ENCODE measurements around the gene HOXA6.

HOXA6 gene

DNA sequence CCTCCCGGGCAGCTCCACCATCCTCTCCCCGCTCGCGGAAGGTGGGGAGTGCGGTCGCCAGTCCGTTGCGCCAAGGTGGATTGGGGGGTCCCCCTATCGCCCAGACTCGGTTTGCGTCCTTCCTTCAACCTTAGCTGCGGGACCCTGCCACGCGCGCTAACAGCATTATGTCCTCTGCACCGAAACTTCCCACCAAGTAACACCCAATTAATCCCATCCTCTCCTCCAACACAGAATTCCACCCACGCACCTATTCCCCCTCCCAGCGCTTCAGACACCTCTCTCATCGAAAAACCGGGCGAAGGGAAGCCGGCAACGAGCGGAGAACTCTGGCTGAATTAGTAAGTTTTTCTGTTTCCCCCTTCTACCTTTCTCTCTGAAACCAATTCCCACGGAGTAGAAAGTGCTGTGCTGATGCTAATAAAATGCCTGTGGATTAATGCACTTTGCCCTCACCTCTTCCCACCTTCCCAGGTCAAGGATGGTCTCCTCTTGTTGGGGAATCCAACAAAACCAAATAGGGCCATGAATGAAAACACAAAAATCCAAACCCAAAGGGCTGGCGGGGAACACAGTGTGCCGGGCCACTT lies 3.9 kb upstream of the HOXA6 start:
- no peak for DNase-seq (ENCODE audit: low read depth in 2 of 2)

DNA sequence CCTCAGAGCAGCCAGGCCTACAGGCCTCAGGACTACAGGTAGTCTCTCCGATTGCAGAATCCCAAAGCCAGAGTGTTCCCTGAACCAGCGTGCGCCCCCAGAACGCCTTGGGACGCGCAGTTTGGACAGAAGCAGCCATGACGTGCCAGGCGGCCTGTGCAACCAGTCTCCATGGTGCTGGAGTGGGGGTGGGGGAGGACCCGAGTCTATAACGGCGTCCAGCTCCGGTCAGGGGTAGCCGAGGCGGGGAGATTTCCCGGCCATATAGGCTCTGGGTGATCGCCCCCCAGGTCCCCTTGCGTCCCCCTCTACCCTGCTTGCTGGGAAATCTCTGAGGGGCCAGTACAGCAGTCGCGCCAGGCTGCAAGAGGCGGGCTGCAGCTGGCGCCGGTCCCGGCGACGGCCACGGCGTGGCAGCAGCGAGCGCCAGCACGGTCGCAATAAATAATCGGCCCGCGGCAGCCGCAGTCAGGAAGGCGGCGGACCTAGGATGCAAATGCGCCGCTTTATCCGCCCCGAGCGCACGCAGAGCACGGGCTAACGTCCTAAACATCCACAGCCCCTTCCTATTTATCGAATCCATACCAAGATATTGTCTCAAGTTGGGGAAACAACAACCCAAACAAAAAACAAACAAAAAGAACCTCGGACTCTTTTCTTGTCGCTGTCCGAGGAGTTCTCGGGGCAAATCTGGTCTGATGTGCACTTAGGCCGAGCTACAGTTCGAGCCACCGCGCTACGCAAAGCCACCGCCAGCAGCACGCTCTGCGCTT lies 3.2 kb upstream of the HOXA6 start:
- no peak for DNase-seq (ENCODE audit: low read depth in 2 of 2)

DNA sequence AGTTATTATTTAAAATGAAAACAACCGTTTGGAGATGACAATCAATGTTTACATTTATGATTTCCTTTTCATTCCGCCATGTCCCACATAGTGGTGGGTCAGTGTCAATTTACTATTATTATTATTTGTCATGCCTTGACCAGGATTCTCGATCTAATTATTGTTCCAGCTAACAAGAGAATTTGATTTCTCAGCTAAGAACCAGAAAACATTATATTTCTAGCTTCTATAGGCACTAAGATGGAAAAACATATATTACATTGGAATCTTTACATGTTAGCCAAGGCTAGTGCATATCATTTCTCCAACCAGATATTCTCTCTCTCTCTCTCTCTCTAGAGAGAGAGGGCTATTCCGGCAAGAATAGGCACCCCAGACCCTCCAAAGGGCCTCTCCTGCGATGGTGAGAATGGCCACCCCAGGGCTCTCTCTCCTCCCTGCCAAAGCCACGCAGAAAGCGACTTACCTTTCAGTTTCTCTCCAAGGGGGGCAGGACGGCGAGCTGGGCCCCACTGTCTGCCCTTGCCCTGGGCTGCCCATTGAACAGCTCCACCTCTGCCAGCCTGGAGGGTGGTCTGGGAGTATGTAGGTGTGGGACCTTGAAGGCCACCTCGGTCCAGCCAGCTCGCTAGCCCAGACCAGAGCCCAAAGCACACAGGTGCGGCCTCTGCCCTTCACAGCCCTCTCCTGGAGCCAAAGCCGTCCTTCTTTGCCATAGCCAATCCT lies 2.4 kb upstream of the HOXA6 start:
- DNase-seq (ENCODE audit: low read depth in 2 of 2): no peak

DNA sequence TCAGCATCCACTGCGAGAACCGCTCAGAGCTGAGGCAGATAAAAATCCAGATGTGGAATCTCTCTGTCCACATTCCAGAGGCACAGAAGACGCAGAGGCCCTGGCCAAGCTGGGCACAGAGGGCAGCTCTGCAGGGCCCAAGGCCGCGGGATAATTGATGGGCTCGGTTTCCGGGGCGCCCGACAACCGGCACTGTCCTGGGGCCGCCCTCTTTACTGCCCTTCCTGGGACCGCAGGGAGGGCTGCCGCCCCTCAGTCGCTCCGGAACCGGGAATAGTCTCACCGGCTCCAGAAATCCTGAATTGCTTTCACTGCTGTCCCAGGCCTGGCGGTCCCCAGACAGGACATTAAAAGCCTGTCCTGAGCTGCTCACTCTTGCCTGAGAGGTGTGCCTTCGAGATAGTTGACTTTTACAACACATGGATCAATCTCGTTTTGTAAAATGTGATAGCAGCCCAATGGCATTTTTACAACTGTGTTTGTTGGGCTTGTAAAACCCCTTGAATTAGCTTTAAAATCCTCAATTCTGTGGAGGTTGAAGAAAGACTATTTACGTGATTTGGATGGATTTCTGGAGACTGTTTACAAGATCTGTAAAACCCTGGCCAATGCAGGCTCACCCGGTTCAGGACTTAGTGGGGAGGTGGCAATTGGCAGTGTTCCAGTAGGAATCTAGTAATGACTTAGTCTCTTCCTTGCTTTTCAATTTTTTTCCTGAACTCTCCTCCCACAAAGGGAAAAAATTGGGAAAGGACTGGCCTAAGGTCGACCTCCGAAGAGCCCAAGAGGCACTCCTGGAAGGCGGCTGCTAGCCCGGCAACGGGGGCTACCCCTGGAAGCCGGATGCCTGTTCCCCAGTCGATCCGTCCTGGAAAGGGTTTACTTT lies 1.4 kb upstream of the HOXA6 start:
- DNase-seq (ENCODE audit: low read depth in 2 of 2): no peak

DNA sequence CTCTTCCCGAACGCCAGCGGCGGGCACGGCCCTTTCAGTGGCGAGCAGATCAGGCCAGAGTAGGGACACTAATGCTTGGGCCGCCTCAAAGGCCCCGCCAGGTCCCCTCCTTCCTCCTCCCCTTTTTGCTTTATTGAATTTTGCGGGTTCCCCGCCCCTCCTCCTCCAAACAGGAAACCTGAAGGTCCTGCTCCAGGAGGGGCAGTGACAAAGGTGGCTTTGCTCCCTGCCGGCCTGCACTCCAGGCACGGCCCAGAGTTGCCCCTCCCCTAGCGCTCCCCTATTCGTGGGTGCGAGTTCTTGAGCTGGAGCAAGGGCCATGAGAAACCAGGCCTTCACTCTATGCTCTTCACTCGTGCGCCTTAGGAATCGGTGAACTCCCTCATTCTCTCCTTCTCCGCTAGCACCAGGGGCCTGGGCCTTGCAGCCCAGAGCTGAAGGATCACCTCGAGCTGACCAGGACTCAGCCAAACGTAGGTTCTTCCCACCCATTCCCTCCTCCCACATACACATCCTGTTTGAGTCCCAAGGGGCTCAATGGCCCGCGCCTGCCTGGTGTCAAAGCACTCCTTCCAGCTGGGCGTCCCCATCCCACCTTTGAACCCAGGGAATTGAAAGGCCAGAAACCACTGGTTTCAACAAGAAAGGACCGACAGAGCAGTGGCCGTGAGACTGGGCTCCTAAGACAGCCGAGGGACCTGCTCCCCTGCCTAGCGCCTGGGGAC lies 619 bp upstream of the HOXA6 start:
- no peak for DNase-seq (ENCODE audit: low read depth in 2 of 2)

DNA sequence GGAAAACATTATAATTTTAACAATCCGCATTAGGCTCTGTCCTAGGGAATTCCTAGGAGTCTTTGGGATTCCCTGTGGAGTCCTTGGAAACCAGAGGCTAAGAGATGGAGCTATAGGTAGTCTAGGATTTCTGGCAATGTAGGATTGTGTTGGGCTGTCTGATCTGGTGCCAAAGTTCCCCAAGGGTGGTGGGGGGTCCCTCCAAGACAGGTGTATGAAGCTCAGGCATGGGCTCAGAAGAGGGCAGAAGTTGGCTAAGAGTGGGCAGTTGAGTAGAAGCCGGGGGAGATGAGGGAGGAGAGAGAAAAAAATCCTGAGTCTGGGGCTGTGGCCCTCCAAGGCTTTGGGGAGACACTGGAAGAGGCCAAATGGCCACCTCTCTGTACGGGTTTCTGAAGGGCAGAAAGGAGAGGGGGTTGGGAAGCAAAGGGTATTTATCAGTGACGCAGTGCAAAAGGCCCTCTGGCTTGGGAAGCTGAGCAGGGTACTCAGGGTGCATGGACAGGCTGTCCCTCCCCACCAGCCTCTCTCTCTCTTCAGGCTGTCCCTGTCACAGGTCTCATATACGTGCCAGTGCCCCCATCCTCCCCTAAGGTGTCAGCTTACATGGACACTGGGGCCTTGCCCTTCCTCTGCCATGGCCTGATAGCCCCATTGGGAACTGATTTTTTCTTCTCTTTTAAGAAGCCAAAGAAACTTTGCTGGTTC lies 929 bp downstream of the HOXA6 start:
- DNase-seq (ENCODE audit: low read depth in 2 of 2): no peak

DNA sequence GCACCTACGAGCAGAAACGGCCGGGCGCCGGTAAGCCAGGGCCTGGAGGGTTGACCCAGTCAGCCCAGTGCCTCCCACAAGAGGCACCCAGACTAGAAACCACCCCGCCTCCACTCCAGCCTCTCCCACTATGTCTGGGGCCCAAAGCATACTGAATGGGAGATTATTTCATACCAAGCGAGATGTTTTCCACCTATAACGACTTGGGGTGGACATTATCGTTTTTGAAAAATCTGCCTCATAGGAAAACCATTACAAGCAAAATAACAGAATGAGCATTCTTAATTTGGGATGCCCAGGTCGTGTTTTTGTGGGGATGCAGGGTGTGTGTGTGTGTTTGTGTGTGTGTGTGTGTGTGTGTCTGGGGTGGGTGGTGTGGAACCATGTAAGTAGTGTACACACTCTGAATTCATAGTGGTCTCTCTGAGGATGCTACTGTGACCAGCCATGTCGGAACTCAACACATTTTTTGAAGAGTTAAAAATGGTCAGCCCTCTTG lies 1.6 kb downstream of the HOXA6 start:
- DNase-seq (ENCODE audit: low read depth in 2 of 2): no peak

DNA sequence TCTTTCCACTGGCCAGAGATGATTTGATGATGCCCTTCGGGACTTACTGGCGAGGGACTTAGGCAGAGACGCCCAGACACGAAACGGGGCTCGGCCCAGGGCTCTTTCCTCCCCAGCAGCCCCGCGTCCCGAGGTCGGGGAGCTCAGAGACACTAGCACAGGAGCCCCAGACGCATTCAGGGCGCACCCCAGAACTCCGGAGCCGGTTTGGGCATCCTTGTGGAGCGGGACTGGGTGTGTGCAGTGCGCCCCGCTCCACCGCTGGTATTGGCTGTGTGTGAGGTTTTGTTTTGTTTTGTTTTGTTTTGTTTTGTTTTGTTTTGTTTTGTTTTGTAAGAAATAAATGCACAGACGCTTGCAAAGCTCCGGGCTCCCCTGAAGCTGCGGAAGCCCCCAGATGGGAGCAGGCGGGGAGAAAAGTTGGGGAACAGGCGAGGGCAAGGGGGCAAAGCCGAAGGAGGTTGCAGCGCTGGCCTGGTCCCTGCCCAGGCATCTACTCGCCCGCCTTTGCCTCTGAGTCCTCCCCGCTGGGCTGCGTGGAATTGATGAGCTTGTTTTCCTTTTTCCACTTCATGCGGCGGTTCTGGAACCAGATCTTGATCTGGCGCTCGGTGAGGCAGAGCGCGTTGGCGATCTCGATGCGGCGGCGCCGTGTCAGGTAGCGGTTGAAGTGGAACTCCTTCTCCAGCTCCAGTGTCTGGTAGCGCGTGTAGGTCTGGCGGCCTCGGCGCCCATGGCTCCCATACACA lies 2.2 kb downstream of the HOXA6 start:
- no peak for DNase-seq (ENCODE audit: low read depth in 2 of 2)

DNA sequence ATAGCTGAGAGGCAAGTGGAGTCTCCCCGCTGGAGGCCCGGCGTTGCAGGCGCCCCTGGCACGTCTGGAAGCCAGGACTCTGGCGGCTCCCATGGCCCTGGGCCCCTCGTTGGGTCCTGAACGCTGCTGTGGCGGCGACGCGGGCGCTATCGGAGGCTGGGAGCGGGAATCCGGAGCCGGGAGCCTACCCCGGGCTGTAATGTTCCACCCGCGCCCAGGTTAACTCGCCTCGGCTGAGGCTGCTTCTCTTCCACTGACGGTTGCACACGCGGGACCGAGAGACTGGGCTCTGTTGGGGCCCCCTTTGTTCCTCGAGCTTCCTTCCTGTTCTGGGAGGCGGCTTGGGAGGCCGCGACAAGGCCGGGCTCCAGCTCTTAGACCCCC lies 2.8 kb downstream of the HOXA6 start:
- DNase-seq (ENCODE audit: low read depth in 2 of 2): no peak

DNA sequence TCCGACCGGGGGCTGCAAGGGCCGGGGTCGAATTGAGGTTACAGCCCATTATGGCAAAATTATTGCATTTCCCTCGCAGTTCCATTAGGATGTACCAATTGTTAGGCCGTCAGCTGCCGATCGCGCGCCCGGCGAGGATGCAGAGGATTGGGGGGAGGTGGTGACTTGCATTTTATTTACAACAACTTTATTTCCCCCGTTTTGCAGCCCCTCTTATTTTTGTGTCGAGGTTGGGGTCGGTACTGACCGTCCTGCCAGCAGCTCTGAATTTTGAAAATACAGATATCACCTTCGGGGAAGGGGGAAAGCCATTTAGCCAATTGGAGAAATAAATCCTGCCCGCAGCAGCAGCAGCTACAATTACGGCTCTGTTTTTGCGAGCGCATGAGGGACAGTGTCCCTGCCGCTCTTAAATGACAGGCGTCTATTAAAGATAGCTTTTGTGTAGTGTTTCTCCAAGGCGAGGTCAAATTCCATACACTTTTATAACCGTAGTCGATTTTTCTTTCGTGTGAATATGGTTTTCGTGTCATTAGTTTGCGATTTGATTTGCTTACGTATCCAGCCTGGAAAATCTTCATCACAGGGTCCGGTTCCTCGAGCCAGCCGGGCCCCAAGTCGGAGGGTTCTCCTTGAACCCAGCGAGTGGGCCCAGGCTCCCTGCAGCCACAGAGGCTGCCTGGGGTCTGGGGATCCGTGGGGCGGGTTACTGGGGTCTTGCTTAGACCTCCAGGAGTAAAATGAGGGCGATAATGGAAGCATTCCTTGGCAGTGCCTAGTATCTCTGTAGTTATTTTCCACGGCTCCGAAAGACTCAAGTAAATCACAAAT lies 3.4 kb downstream of the HOXA6 start:
- DNase-seq (ENCODE audit: low read depth in 2 of 2): no peak

DNA sequence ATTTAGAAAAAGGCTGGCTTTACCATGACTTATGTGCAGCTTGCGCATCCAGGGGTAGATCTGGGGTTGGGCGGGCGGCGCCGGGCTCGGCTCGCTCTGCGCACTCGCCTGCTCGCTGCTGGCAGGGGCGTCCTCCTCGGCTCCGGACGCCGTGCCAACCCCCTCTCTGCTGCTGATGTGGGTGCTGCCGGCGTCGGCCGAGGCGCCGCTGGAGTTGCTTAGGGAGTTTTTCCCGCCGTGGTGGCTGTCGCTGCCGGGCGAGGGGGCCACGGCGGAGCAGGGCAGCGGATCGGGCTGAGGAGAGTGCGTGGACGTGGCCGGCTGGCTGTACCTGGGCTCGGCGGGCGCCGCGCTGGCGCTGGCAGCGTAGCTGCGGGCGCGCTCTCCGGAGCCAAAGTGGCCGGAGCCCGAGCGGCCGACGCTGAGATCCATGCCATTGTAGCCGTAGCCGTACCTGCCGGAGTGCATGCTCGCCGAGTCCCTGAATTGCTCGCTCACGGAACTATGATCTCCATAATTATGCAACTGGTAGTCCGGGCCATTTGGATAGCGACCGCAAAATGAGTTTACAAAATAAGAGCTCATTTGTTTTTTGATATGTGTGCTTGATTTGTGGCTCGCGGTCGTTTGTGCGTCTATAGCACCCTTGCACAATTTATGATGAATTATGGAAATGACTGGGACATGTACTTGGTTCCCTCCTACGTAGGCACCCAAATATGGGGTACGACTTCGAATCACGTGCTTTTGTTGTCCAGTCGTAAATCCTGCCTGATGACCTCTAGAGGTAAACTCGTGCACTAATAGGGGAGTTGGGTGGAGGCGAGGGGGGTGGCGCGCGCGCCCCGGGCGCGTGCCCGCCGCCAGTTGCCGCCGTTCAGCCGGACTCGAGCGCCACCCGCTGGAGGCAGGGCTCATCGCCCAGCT lies 4.3 kb downstream of the HOXA6 start, which contains the start of gene HOXA5:
HOXA5 (minus strand) TSS at position 659 of the 927 bp plus-strand sequence; CDS start at position 585, 74 bp downstream.
- no peak for DNase-seq (ENCODE audit: low read depth in 2 of 2)

DNA sequence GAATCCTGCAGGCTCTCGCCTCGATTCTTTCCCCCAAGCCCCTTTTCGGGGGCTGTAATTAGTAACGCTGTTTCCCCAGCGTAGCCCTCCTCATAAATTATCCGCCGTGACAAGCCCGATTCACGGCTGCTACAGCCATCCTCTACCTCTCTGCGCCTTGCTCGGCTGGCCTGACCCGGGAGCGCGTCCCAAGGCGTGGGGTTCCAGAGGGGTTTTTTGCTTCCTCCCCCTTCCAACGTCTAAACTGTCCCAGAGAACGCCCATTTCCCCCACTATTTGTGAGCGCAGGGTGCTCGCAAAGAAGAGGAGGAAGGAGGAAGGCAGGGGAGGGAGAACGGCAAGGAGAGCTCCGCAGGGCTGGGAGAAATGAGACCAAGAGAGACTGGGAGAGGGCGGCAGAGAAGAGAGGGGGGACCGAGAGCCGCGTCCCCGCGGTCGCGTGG lies 5.0 kb downstream of the HOXA6 start:
- DNase-seq (ENCODE audit: low read depth in 2 of 2): no peak

DNA sequence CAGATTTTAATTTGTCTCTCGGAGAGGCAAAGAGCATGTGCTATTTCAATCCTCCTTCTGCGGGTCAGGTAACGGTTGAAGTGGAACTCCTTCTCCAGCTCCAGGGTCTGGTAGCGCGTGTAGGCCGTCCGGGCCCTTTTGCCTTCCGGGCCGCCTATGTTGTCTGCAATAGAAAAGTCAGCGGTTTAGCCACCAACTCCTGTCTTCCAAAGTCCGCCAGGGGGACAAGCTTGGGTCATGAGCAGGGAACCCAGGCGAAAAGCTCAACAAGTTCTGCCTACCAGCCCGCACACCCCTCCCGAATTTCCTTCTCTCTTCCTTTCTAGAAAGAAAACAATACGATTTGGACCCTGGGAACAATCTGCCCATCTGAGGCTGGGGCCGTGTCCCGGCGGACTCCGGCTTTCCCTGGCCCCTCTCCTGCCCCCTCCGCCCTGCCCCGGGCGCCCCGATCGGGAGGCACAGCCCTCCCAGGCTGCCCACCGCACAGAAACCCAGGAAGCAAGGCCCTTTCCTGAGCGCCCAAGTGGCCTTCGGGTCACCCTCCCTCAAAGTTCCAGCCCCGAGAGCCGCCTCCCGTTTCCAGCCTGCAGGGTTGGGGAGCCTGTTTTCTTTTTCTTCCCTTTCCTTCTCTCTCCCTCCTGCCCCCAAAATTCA lies 5.5 kb downstream of the HOXA6 start:
- DNase-seq (ENCODE audit: low read depth in 2 of 2): no peak

DNA sequence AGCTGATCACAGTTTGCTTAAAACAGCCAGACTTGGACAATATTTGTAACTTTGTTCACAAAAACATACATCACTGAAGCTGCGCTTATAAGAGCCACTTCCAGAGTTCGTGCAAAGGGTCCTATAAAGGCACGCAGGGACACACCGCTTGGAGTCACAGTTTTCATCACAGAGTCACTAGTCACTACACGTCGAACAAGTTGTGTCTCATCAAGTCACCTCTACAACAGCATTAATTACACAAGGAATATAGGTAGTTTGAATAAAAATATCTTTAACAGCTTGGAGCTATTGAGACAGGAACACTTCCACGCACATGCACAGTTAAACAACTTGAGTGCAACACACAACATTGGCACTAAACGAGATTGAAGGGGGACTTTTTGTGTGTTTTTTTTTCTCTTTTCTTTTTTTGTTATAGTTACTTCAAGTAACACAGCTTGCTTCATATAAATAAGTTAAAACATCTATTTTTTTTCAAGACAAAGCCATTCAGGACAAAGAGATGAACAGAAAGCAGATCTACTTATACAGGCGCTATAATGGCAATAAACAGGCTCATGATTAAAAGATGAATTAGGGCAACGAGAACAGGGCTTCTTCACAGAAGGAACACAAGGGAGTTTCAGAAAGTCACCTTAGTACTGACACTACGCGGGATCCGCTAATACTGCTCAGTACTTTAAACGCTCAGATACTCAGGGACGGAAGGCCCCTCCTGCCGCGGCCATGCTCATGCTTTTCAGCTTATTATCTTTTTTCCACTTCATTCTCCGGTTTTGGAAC lies 6.2 kb downstream of the HOXA6 start:
- DNase-seq (ENCODE audit: low read depth in 2 of 2): no peak

DNA sequence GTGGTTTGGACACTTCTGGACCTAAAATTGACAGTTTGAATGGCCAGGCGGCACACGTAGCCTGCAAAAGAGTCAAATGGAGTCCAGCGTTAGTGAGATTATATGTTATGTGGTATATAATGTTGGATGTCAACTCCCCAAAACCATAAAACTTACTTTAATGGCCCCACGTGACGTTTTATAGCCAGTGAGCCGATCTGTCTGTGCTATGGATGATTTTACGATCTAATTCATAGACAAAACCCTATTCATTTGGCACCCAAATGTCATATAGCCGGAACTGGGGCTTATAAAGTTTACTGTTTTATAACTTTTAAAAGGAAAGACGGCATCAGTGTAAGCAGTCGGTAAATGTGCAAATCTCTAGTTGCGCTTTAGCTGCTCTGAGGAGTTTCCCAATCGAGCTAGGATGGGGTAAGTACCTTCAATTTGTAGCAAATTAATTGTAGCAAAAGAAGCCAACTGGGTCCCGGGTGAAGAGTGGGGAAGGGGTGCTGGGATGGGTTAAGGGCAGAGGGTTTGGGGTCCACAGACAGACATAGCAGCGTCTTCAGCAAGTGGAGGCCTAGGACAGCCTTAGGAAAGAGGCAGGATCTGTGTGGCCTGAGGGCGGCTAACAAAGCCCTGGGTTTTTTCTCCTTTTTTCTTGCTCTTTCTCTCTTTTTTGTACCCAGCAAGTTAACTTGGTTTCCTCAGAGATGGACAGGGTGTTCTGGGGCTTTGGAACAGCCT lies 7.3 kb downstream of the HOXA6 start:
- no peak for DNase-seq (ENCODE audit: low read depth in 2 of 2)
